DLD1 (cell line): ENCODE data around the gene KIAA1328.
"Not testable (repeated sequence)": the region's sequence is repeated elsewhere in the genome, so short reads cannot be mapped to it uniquely, and the experiment has no call there.

Experiments
- in situ Hi-C: cut with HindIII; loops from 2 replicates; pipeline ENCODE4 v1.10.0; 2017; ENCODE audit warnings: low sequenced_read_pairs

Gene KIAA1328

GRCh38 chr18:36879796-36880195, 50.9 kb downstream of the KIAA1328 start:
- in situ Hi-C loops, result not testable (repeated sequence)

DNA sequence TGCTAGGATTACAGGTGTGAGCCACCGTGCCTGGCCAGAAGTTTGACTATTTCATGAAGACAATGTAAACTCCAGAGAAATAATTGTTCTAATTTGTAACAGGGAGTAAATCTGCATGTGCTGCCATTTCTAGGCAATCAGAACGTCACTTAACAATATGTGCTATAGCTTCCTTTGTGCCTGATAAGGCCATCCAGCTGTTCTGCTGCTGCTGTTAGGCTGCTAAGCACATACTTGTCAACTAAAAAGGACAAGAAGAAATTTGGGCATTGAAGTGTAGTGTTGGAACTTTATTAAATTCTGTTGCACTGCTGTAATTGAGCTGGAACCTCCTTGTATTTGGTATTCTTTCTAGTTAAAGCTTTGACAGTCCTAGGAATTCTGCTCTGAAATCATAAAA, 57.1 kb downstream of the KIAA1328 start:
- in situ Hi-C loops, result no loop called here

GRCh38 chr18:36887114-36887513, 58.2 kb downstream of the KIAA1328 start:
- in situ Hi-C loops, result no loop called here

DNA sequence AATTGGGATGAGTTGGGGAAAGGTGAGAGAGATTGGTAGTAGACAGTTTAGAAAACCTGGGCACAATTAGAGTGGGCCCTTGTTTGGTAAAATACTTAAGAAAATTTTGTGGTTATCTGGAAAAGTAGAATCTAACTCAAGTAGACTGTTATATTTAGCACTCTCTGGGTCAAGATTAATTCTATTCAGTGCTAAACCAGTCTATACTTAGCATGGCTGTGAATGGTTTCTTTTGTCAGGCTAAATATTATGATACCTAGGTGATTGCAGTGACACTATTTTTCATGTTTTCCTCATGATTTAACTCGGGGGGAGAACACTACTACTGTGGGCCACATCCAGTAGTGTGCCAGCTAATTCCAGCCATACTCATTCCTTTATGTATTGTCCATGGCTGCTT, 58.9 kb downstream of the KIAA1328 start:
- in situ Hi-C loops, result no loop called here

DNA sequence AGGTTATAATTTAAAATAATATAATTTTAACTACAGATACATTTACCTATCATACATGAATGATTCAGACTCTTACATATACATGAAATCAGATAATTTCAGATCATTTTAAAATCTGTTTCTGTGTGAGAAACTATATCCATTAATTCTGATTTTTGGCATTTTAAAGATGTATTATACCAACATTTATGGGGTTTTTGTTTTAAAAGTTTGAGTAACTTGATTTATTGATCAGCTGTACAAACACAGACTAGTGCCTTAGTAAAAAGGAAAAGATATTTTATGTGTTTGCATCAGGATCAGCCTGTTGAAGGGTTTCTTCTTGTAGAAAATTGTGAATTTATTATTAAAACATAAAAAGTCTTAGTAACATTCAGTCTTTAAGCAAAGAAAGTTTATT, 59.9 kb downstream of the KIAA1328 start:
- in situ Hi-C loops, result no loop called here

GRCh38 chr18:36889321-36889720, 60.4 kb downstream of the KIAA1328 start:
- in situ Hi-C loops, result no loop called here

DNA sequence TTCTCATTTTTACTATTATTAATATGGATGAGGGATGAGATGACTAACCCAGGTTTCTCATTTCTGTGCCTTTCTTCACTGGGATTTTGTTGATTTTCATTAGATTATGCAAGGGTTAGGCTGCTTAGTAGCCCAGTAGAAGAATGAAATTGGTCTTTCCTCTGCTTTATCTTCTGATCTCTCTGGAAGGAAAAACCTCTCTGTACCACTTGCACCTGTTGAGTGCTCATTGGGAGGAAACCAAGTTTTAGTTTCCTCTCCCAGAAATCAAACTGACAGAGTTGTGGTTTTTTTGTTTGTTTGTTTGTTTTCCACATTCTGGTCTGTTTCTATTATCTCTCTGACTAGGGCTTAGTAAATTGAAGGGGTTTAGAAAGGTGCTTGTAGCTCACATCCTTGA, 60.8 kb downstream of the KIAA1328 start:
- in situ Hi-C loops, result no loop called here

GRCh38 chr18:36890598-36890997, 61.7 kb downstream of the KIAA1328 start:
- in situ Hi-C loops, result no loop called here

DNA sequence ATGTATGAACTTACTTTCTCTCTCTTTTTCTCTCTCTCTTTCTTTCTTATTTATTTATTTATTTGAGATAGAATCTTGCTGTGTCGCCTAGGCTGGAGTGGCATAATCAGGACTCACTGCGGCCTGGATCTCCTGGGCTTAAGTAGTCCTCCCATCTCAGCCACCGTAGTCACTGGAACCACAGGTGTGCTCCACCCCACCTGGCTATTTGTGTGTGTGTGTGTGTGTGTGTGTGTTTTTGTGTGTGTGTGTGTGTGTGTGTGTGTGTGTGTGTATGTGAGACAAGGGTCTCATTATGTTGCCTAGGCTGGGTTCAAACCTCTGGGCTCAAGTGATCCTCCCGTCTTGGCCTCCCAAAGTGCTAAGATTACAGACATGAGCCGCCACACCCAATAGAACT, 64.3 kb downstream of the KIAA1328 start:
- in situ Hi-C loops, result no loop called here

DNA sequence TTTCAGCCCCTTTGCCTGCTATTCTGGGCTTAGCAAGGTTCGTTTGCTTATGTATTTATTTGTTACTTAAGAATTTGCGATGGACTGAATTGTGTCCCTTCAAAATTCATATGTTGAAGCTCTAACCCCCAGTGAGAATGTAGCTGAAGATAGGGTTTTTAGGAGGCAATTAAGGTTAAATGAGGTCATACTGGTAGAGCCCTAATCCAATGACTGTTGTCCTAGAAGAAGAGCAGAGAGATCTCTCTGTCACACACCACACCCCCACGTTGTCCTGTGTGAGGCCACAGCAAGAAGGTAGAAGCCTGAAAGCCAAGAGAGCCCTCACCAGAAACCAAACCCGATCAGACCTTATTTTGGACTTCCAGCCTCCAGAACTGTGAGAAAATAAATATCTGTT, 66.7 kb downstream of the KIAA1328 start:
- in situ Hi-C loops, result no loop called here

GRCh38 chr18:36897253-36897652, 68.3 kb downstream of the KIAA1328 start:
- in situ Hi-C loops, result no loop called here

DNA sequence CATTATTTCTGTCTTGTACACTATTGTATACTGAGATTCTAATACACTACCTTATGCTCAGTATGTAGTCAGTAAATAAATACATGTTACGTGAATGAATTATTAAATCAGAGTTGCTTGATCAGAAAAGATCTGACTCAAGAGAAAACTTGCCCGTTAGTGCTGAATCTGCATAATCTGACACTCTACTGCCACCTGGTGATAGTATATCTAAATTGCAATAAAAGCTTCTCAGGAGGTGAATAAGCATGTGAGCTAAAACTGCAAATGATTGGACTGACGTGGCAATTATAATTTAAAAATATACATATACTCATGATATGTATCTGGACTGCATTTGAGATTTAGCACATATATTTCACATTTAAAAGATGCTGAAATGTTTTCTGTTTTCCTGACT, 70.4 kb downstream of the KIAA1328 start:
- in situ Hi-C loops, result no loop called here

- in situ Hi-C loops, result no loop called here
These were observed 71.5 kb downstream of the KIAA1328 start for GRCh38 chr18:36900466-36900865.

GRCh38 chr18:36901277-36901701, 72.4 kb downstream of the KIAA1328 start:
- in situ Hi-C loops, result no loop called here

- in situ Hi-C loops, result no loop called here
These were observed 74.4 kb downstream of the KIAA1328 start for GRCh38 chr18:36903215-36903928.

DNA sequence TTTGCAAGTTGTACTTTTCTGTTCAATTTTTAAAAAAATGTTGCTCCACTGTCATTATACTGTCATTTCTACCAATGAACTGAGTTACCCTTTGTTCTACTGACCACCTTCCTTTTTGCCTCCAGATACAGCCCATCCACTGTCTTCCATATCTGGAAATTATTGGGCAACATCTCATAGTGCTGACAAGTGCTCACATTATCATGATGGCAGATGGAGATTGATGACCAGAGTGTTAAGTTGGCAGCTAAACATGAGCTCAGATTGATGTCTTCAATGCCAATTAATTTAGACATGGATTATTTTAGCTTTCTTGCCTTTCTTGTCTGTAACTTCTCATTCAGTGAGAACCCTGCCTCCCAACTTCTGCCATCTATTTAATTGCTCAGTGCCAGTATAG, 76.6 kb downstream of the KIAA1328 start:
- in situ Hi-C loops, result no loop called here

GRCh38 chr18:36909282-36909681, 80.4 kb downstream of the KIAA1328 start:
- in situ Hi-C loops, result not testable (repeated sequence)

GRCh38 chr18:36912887-36913286, 84.0 kb downstream of the KIAA1328 start:
- in situ Hi-C loops, result no loop called here

DNA sequence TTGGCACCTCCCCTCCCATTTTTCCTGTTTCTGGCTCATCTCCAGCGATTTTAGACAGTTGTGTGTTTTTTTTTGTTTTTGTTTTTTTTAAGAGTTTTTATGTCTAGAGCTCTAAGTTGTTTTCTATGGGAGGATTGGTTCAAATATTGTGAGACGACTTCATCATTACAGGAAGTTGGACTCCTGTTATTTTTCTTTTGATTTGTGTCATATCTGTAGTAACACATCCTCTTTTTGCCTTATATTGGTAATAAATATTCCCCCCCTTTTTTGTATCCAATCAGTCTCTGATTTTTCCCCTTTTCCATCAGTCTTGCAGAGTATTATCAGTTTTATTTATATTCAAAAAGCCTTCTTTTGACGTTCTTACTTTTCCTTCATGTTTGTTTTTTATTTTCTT, 89.0 kb downstream of the KIAA1328 start:
- in situ Hi-C loops, result no loop called here

DNA sequence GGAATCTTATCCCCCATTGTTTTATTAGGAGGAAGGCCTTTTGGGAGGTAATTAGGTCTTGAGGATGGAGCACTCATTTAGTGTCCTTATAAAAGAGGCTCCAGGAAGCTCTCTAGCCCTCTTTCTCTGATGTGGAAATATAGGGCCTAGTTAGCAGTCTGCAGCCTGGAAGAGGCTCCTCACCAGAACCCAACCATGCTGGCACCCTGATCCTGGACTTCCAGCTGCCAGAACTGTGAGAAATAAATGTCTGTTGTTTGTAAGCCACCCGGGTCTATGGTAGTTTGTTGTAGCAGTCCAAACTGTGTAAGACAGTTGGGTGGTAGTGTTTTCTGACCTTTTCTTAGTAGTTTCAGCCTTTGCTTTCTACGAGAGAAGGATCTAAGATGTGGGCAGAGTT, 100.7 kb downstream of the KIAA1328 start:
- in situ Hi-C loops, result loop anchor here (25.0 kb wide), 1 partner anchor 558 kb away; no protein-coding TSS in a partner anchor

GRCh38 chr18:36931106-36931505, 102.2 kb downstream of the KIAA1328 start:
- in situ Hi-C loops, result loop anchor here (25.0 kb wide), 1 partner anchor 556 kb away; no protein-coding TSS in a partner anchor

DNA sequence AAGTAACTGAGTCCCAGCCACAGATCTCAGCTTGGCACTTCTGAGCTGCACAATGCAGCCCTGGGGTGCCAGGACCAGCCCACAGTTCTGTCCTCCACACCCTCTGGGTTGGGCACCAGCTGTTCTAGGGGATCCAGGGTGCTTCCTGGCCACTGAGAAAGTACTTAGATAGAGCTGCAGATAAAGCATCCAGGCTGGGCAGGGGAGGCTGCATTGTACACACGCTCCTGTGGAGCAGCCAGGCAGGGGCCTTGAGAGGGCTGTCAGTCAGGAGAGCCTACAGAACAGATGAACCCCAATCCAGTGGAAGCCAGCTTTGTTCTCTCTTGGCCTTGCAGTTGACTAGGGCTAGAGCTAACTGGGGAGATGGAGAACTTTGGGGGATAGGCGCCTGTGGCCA, 104.6 kb downstream of the KIAA1328 start:
- in situ Hi-C loops, result loop anchor here (25.0 kb wide), 1 partner anchor 554 kb away; no protein-coding TSS in a partner anchor

- in situ Hi-C loops, result loop anchor here (25.0 kb wide), 1 partner anchor 552 kb away; no protein-coding TSS in a partner anchor
These were observed 106.0 kb downstream of the KIAA1328 start for GRCh38 chr18:36934884-36935283.
